Loucy (cell line): ENCODE measurements around the gene LIN28A.
A peak's percentile ranks its signal among the peaks of the same experiment; 100 is the strongest.

Experiments used
- H2AFZ ChIP-seq: fragments of 200-600 bp; sonication (generic); 2 replicates; pipeline ENCODE4 v1.6.0; 2016; ENCODE audit warnings: antibody characterized with exemption, mild to moderate bottlenecking, low read length, moderate library complexity
- H3F3A ChIP-seq: fragments of 200-600 bp; 2 replicates; pipeline ENCODE4 v1.6.0; 2016; ENCODE audit warnings: antibody characterized with exemption, low read depth, mild to moderate bottlenecking
- H3K27me3 ChIP-seq: fragments of 200-600 bp; sonication (generic); 2 replicates; pipeline ENCODE4 v1.6.1; 2014; ENCODE audit warnings: low read length, mild to moderate bottlenecking; ENCODE audit not compliant: insufficient read depth, poor library complexity, severe bottlenecking
- H3K36me3 ChIP-seq: fragments of 200-600 bp; sonication (generic); 2 replicates; pipeline ENCODE4 v1.6.1; 2016; ENCODE audit warnings: low read length; ENCODE audit not compliant: insufficient read depth
- H3K4me1 ChIP-seq: fragments of 200-600 bp; sonication (generic); 2 replicates; pipeline ENCODE4 v1.5.1; 2014; ENCODE audit warnings: low read length, mild to moderate bottlenecking; ENCODE audit not compliant: insufficient read depth, poor library complexity, severe bottlenecking
- H3K4me2 ChIP-seq: fragments of 200-600 bp; sonication (generic); 2 replicates; pipeline ENCODE4 v1.6.0; 2014; ENCODE audit warnings: antibody characterized with exemption, low read length, low read depth, mild to moderate bottlenecking; ENCODE audit not compliant: poor library complexity, severe bottlenecking
- H3K4me3 ChIP-seq: fragments of 200-600 bp; sonication (generic); 2 replicates; pipeline ENCODE4 v1.5.1; 2014; ENCODE audit warnings: low read length, mild to moderate bottlenecking, mixed read lengths; ENCODE audit not compliant: poor library complexity, severe bottlenecking
- H3K79me2 ChIP-seq: fragments of 200-600 bp; sonication (generic); 2 replicates; pipeline ENCODE4 v1.6.1; 2014; ENCODE audit warnings: low read length; ENCODE audit not compliant: insufficient read depth
- H3K9ac ChIP-seq: fragments of 200-600 bp; sonication (generic); 2 replicates; pipeline ENCODE4 v1.6.0; 2014; ENCODE audit warnings: mild to moderate bottlenecking, low read depth, low read length, moderate library complexity; ENCODE audit not compliant: poor library complexity, severe bottlenecking
- H3K9me2 ChIP-seq: fragments of 200-600 bp; sonication (generic); replicated peaks from 2 replicates; pipeline ENCODE4 v1.6.1; 2016; ENCODE audit warnings: low read depth, low read length, mixed read lengths
- H3K9me3 ChIP-seq: fragments of 200-600 bp; sonication (generic); 2 replicates; pipeline ENCODE4 v1.6.1; 2014; ENCODE audit warnings: mild to moderate bottlenecking, antibody characterized with exemption, low read length, low read depth; ENCODE audit not compliant: insufficient read depth
- H4K20me1 ChIP-seq: fragments of 200-600 bp; sonication (generic); 2 replicates; pipeline ENCODE4 v1.6.0; 2014; ENCODE audit warnings: antibody characterized with exemption, low read length, mild to moderate bottlenecking; ENCODE audit not compliant: insufficient read depth, poor library complexity, severe bottlenecking
- CTCF ChIP-seq: fragments of 200-600 bp; sonication (generic); conservative IDR thresholded peaks from 2 replicates; pipeline ENCODE4 v1.5.1; 2014; ENCODE audit warnings: mild to moderate bottlenecking, antibody characterized with exemption, low read length
- EZH2phosphoT487 ChIP-seq: fragments of 200-600 bp; IDR thresholded peaks from 2 replicates; pipeline ENCODE4 v1.6.1; 2018; ENCODE audit warnings: antibody characterized with exemption, mild to moderate bottlenecking, moderate library complexity, borderline replicate concordance

Gene LIN28A

GRCh38 chr1:26412180-26412840, 1.7 kb downstream of the LIN28A start:
- no peaks in the 10 kb centered on the region for H3K36me3 ChIP-seq
- H3K4me3 ChIP-seq = no peak overlapping the region
- no peak overlapping the region for H2AFZ ChIP-seq
- TF ChIP-seq EZH2phosphoT487 = no peak
- TF ChIP-seq CTCF = no peak
- H3K79me2 ChIP-seq = no peaks in the 10 kb centered on the region
- H3K4me1 ChIP-seq = peaks cover 8% of the 10 kb centered on the region
- no peak overlapping the region for H3K4me2 ChIP-seq
- no peaks in the 10 kb centered on the region for H3K27me3 ChIP-seq
- H3K9ac ChIP-seq = no peak overlapping the region
- no peaks in the 10 kb centered on the region for H3F3A ChIP-seq
- H4K20me1 ChIP-seq = no peaks in the 10 kb centered on the region
- no peaks in the 10 kb centered on the region for H3K9me2 ChIP-seq
- H3K9me3 ChIP-seq = no peaks in the 10 kb centered on the region

GRCh38 chr1:26413031-26413430, 2.4 kb downstream of the LIN28A start:
- TF ChIP-seq CTCF (no peak), EZH2phosphoT487 (no peak)
- Histone ChIP-seq H3F3A (no peaks in the 10 kb centered on the region), H3K9me2 (no peaks in the 10 kb centered on the region), H3K4me1 (peaks cover 8% of the 10 kb centered on the region), H3K4me3 (no peak overlapping the region), H4K20me1 (no peaks in the 10 kb centered on the region), H2AFZ (no peak overlapping the region), H3K9ac (no peak overlapping the region), H3K36me3 (no peaks in the 10 kb centered on the region), H3K27me3 (no peaks in the 10 kb centered on the region), H3K79me2 (no peaks in the 10 kb centered on the region), H3K9me3 (no peaks in the 10 kb centered on the region), H3K4me2 (no peak overlapping the region)

GRCh38 chr1:26417111-26417759, 6.6 kb downstream of the LIN28A start:
- Histone ChIP-seq H3K9ac (no peak overlapping the region), H3K36me3 (no peaks in the 10 kb centered on the region), H4K20me1 (no peaks in the 10 kb centered on the region), H3F3A (no peaks in the 10 kb centered on the region), H3K79me2 (no peaks in the 10 kb centered on the region), H3K9me3 (no peaks in the 10 kb centered on the region), H3K4me1 (peaks cover 8% of the 10 kb centered on the region), H3K9me2 (no peaks in the 10 kb centered on the region), H3K4me2 (no peak overlapping the region), H3K4me3 (no peak overlapping the region), H2AFZ (no peak overlapping the region), H3K27me3 (no peaks in the 10 kb centered on the region)
- TF ChIP-seq EZH2phosphoT487 = no peak
- peak; percentile 80 for TF ChIP-seq CTCF
